WI38 (cell line): ENCODE measurements around the gene TOB1.

Experiments
- H3K4me3 ChIP-seq: 2 replicates; pipeline ENCODE4 v1.5.1; 2011; ENCODE audit warnings: low read depth, mild to moderate bottlenecking, control low read depth, low read length
- TF ChIP-seq, protein P1 (sequence below): IDR thresholded peaks from 2 replicates; pipeline ENCODE4 v1.5.1; 2012; ENCODE audit warnings: low read depth, mild to moderate bottlenecking, control low read depth, low read length

Gene TOB1

DNA sequence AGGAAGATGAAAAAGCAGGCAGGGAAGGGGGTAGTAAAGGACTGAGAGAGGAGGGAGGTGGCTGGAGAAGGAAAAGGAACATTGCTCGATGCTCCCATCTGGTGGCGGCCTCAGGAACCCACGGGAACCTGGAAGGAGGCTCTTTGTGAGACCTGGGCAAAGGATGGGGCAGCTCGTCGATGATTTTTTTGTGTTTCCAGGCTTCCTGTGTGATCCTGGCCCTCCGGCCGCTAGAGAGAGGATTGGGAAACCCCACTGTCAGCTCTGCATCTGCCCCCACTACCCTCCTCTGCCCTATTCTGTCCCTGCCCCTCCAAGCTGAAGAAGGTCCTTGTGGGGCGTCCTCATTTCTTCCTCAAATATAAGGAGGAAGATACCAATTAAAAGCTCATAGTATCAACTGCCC lies 24.2 kb downstream of the TOB1 start:
- H3K4me3 ChIP-seq: no peak overlapping the region
- TF ChIP-seq, protein P1, sequence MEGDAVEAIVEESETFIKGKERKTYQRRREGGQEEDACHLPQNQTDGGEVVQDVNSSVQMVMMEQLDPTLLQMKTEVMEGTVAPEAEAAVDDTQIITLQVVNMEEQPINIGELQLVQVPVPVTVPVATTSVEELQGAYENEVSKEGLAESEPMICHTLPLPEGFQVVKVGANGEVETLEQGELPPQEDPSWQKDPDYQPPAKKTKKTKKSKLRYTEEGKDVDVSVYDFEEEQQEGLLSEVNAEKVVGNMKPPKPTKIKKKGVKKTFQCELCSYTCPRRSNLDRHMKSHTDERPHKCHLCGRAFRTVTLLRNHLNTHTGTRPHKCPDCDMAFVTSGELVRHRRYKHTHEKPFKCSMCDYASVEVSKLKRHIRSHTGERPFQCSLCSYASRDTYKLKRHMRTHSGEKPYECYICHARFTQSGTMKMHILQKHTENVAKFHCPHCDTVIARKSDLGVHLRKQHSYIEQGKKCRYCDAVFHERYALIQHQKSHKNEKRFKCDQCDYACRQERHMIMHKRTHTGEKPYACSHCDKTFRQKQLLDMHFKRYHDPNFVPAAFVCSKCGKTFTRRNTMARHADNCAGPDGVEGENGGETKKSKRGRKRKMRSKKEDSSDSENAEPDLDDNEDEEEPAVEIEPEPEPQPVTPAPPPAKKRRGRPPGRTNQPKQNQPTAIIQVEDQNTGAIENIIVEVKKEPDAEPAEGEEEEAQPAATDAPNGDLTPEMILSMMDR: peak; percentile 70

DNA sequence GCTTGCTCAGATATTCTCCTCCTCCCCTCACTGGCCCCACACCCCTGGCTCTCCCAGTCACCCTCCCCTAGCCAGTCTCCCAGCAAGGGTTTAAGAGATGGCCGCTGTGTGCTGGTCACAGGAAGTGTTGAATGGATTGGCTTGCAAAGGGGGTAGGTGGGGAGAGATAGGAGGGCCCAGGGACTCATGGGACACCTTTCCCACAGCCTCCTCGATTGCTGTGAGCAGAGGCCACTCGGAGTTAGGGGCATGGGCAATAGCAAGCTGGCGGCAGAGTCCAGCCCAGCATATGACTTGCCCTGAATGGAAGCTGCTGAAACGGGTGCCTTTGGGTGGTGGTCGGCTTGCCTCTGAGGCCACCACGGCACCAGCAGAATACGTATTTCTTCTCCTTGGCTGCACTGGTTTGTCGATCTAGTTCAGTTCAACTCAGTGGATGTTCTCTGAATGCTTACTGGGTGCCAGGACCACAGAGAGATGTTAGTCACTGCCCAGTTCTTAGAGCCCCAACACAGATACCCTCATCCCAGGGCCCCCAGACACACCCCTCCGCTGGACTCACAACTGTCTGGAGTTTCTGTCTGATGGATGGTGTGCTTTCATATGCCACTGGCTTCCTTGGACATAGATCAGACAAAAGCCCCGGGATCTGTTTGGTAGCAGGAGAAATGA lies 24.7 kb downstream of the TOB1 start:
- TF ChIP-seq, protein P1: no peak
- no peak overlapping the region for H3K4me3 ChIP-seq

DNA sequence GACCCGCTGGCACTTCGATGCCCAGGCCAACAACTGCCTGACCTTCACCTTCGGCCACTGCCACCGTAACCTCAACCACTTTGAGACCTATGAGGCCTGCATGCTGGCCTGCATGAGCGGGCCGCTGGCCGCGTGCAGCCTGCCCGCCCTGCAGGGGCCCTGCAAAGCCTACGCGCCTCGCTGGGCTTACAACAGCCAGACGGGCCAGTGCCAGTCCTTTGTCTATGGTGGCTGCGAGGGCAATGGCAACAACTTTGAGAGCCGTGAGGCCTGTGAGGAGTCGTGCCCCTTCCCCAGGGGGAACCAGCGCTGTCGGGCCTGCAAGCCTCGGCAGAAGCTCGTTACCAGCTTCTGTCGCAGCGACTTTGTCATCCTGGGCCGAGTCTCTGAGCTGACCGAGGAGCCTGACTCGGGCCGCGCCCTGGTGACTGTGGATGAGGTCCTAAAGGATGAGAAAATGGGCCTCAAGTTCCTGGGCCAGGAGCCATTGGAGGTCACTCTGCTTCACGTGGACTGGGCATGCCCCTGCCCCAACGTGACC lies 25.8 kb downstream of the TOB1 start:
- no peak overlapping the region for H3K4me3 ChIP-seq
- TF ChIP-seq, protein P1: no peak

DNA sequence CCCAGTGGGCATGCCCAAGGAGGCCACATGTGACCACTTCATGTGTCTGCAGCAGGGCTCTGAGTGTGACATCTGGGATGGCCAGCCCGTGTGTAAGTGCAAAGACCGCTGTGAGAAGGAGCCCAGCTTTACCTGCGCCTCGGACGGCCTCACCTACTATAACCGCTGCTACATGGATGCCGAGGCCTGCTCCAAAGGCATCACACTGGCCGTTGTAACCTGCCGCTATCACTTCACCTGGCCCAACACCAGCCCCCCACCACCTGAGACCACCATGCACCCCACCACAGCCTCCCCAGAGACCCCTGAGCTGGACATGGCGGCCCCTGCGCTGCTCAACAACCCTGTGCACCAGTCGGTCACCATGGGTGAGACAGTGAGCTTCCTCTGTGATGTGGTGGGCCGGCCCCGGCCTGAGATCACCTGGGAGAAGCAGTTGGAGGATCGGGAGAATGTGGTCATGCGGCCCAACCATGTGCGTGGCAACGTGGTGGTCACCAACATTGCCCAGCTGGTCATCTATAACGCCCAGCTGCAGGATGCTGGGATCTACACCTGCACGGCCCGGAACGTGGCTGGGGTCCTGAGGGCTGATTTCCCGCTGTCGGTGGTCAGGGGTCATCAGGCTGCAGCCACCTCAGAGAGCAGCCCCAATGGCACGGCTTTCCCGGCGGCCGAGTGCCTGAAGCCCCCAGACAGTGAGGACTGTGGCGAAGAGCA lies 26.4 kb downstream of the TOB1 start:
- H3K4me3 ChIP-seq: no peak overlapping the region
- TF ChIP-seq, protein P1: no peak

DNA sequence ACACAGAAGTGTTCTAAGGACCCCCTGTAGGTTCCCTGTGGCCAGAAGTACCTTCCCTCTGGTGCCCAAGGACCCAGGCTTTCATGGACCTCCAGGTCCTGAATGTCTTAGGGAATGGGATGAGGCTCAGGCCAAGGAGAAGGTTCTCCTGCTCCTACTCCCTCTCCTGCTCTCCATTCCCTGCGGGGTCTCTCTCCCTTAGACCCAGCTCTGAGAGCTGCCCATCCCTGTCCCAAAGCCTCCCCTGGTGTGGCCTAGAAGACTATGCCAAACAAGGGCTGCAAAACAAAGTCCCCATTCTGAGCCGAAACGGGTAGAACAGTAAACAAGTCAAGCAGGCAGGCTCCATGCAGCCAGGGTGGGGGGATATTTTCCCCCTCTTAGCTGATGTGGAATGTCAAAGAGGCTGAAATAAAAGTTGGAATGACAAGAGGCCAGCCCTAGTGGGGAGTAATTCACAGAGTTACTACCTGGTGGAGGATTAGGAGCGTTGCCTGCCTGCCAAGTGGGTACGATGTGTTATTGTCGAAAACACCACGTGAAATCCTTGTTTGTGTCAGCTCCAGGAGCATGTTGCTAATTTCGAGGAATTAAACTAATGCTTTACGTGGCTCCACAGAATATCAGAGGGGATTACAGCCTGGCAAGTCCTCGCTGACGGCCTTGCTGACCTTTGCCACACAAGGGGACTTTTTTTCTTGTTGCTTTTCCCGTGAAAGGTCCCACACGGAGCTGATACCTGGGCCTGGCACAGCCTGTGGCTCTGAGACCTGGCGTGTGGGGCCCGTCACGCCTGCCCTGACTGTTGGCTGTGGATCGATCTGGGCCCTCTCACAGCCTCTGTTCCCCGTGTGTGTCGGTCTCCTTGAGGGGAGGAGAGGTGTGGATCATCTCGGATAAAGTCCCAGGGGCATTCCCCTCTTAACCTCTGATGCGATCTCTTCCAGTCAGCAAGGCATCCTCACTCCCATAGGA lies 27.9 kb downstream of the TOB1 start:
- TF ChIP-seq, protein P1: no peak
- H3K4me3 ChIP-seq: no peak overlapping the region

DNA sequence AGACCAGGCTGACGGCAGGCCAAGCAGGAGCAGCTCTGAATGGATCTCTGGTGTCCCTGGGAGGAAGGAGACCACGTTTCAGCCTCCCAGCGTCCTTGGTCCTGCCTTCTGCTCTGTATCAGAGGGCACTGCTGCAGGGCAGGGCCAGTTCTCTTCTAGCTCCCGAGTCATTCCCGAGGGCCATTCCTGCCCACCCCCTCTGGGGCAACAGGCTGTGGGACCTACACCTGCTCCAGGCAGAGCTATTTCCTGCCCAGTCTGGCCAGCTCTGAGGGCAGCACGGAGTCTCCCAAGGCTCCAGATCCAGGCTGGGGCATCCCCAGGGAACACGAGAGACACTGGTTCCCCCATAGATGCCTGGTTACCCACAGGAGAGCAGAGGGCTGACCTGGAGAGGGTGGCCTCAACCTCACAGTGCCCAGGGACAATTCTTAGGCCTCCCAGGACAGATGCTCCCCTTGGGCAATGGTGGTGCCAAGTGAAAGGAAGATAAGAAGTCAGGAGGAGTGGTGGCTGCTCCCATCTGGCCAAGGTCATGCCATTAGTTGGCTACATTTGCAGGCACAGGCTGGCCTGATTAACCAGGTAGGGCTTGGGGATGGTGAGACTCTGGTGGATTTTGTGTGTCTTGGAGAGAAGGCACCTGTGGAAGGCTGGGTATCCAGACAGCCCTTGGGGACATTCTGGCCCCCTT lies 28.7 kb downstream of the TOB1 start:
- TF ChIP-seq, protein P1: no peak
- no peak overlapping the region for H3K4me3 ChIP-seq
